Epithelial cell of proximal tubule (primary cell): ENCODE measurements around the gene DSTN. TPM values are rescaled to one million over a fixed set of nuclear protein-coding genes. Genes with fewer than 3 reads are reported as not detected.

Source experiments
- DNase-seq: peaks from one replicate; pipeline ENCODE4 v3.0.0-alpha.2; 2011; ENCODE audit warnings: low read depth
- H3K4me3 ChIP-seq: 2 replicates; pipeline ENCODE4 v1.5.1; 2011; ENCODE audit warnings: low read depth, mild to moderate bottlenecking, low read length
- CTCF ChIP-seq: conservative IDR thresholded peaks from 2 replicates; pipeline ENCODE4 v1.5.1; 2012; ENCODE audit warnings: low read depth, mild to moderate bottlenecking, low read length
- total RNA-seq: library from RNA; depleted of rRNA; stranded (reverse); fragments of >200 nt; gene quantifications from 2 replicates; pipeline ENCODE4 v1.2.3, GENCODE V29; 2015

DSTN gene
- total RNA-seq, 1 donor from 2014 or later: 317 TPM

GRCh38 chr20:17536944-17537444, 32.9 kb upstream of the DSTN start:
- DNase-seq: no peak
- peak; percentile 95 for TF ChIP-seq CTCF
- H3K4me3 ChIP-seq: no peak overlapping the region

DNA sequence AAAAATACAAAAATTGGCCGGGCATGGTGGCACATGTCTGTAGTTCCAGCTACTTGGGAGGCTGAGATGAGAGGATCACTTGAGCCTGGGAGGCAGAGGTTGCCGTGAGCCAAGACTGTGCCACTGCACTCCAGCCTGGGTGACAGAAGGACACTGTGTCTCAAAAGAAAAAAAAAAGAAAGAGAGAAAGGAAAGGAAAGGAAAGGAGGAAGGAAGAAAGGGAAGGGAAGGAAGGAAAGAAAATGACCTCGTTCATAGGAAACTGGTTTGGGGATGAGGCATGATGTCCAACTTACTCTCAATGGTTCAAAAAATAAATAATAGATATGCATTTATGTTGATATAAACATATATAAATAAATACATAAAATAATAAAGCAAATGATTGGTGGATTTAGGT, 31.9 kb upstream of the DSTN start:
- no peak for TF ChIP-seq CTCF
- no peak overlapping the region for H3K4me3 ChIP-seq
- no peak for DNase-seq

GRCh38 chr20:17538517-17539170, 31.2 kb upstream of the DSTN start:
- DNase-seq: no peak
- H3K4me3 ChIP-seq: no peak overlapping the region
- TF ChIP-seq CTCF: no peak

- H3K4me3 ChIP-seq: no peak overlapping the region
- no peak for TF ChIP-seq CTCF
- no peak for DNase-seq
Observed at GRCh38 chr20:17541596-17541995, 28.3 kb upstream of the DSTN start.

DNA sequence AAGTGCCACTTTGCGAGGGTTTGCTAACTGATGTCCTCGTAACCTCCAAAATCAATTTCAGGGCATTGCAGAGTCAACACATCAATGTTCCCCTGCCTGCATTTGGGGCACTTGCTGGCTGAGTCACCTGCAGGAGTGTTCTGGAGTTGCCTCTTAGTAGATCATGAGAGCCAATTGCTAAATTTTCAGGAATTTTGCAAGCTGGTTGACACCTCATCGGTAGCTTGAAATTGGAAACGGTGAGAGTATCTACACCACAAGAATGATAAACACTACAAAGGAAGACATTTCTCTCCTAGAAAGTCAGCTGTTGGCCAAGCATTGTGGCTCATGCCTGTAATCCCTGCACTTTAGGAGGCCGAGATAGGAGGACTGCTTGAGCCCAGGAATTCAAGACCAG, 27.9 kb upstream of the DSTN start:
- no peak overlapping the region for H3K4me3 ChIP-seq
- DNase-seq: no peak
- no peak for TF ChIP-seq CTCF

- no peak overlapping the region for H3K4me3 ChIP-seq
- no peak for TF ChIP-seq CTCF
- no peak for DNase-seq
Observed at GRCh38 chr20:17542481-17542880, 27.4 kb upstream of the DSTN start.

DNA sequence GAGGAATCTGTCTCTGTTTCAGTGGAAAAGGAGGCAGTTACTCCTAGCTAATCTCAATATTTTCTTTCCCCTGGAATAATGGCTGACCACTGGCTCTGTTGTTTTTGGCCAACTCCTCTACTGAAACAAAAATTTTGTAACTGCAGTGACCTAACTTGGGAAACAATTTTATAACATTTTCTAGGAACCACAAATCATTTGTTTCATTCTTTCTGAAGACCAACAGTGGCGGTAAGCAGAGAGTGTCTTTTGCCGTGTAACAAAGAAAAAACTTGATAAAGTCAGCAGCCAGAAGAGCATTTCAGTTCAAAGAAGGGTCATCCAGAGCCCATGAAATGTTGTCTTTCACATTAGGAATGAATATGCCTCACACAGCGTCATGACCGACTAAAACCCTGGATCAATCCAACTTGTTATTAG, 26.9 kb upstream of the DSTN start:
- H3K4me3 ChIP-seq: no peak overlapping the region
- TF ChIP-seq CTCF: no peak
- no peak for DNase-seq
